Mesothelial cell of epicardium (in vitro differentiated cells): ENCODE results near the gene HYDIN. TPM values are rescaled to one million over a fixed set of nuclear protein-coding genes. Genes with fewer than 3 reads are reported as not detected.

Experiments
- DNase-seq, 2 experiments: peaks; one replicate each; pipeline ENCODE4 v3.0.0; 2021; ENCODE audit warnings: low spot score in 2 of 2; ENCODE audit not compliant: unreplicated experiment in 2 of 2
- H3K27ac Mint-ChIP-seq: 2 replicates; pipeline ENCODE4 v1.8.0; 2021; ENCODE audit warnings: mixed read lengths
- H3K27me3 Mint-ChIP-seq: 2 replicates; pipeline ENCODE4 v1.8.0; 2021; ENCODE audit warnings: low read depth, mixed read lengths
- H3K36me3 Mint-ChIP-seq: 2 replicates; pipeline ENCODE4 v1.8.0; 2021; ENCODE audit warnings: mixed read lengths
- H3K4me1 Mint-ChIP-seq: 2 replicates; pipeline ENCODE4 v1.8.0; 2021; ENCODE audit warnings: mixed read lengths
- H3K4me3 Mint-ChIP-seq: 2 replicates; pipeline ENCODE4 v1.8.0; 2021; ENCODE audit warnings: mild to moderate bottlenecking, moderate library complexity, mixed read lengths
- H3K9me3 Mint-ChIP-seq: 2 replicates; pipeline ENCODE4 v1.8.0; 2021; ENCODE audit warnings: mixed read lengths
- total RNA-seq: library from RNA; stranded (reverse); gene quantifications from 3 replicates; pipeline ENCODE4 v1.2.1, GENCODE V29; 2021
- TF ChIP-seq, protein P1 (sequence below): fragments of 200-600 bp; sonication (generic); IDR thresholded peaks from one replicate; pipeline ENCODE4 v1.5.0; 2021; ENCODE audit warnings: antibody characterized with exemption; ENCODE audit not compliant: unreplicated experiment

Gene HYDIN
- total RNA-seq, 1 donor from 2014 or later: 0.72 TPM

GRCh38 chr16:70778901-70779309 lies 451.6 kb downstream of the HYDIN start:
- peak in 1 of 2 experiments; percentile 68 for DNase-seq
- no peak overlapping the region for H3K4me3 Mint-ChIP-seq
- H3K9me3 Mint-ChIP-seq: peaks cover 3% of the 10 kb centered on the region
- H3K36me3 Mint-ChIP-seq: peaks cover 37% of the 10 kb centered on the region
- peaks cover 4% of the 10 kb centered on the region for H3K4me1 Mint-ChIP-seq
- TF ChIP-seq, protein P1, sequence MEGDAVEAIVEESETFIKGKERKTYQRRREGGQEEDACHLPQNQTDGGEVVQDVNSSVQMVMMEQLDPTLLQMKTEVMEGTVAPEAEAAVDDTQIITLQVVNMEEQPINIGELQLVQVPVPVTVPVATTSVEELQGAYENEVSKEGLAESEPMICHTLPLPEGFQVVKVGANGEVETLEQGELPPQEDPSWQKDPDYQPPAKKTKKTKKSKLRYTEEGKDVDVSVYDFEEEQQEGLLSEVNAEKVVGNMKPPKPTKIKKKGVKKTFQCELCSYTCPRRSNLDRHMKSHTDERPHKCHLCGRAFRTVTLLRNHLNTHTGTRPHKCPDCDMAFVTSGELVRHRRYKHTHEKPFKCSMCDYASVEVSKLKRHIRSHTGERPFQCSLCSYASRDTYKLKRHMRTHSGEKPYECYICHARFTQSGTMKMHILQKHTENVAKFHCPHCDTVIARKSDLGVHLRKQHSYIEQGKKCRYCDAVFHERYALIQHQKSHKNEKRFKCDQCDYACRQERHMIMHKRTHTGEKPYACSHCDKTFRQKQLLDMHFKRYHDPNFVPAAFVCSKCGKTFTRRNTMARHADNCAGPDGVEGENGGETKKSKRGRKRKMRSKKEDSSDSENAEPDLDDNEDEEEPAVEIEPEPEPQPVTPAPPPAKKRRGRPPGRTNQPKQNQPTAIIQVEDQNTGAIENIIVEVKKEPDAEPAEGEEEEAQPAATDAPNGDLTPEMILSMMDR: no peak
- no peaks in the 10 kb centered on the region for H3K27me3 Mint-ChIP-seq
- peak overlapping the region; percentile 60 for H3K27ac Mint-ChIP-seq

DNA sequence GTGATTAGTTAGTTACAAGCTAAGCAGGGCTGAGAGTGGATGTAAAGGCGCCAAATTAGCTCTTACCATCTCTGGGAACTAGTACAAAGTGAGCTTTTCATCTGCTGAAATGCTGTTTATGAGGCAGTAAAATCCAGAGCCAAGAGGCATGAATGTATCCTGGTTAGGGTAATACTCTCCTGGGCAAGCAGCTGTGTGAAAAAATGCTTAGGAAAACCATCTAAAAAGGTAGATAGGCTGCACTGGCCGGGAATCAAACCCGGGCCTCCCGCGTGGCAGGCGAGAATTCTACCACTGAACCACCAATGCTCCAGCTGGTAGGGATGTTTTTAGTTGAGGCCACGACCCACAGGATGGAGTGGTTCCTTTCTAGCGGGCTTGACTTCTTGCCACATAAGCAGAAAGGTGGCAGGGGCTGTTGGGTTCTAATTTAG lies 452.5 kb downstream of the HYDIN start:
- Mint-ChIP-seq H3K27ac (no peak overlapping the region), H3K4me3 (no peak overlapping the region), H3K36me3 (peaks cover 39% of the 10 kb centered on the region)

GRCh38 chr16:70777496-70777895 lies 453.0 kb downstream of the HYDIN start:
- peaks cover 38% of the 10 kb centered on the region for H3K36me3 Mint-ChIP-seq
- no peaks in the 10 kb centered on the region for H3K27me3 Mint-ChIP-seq
- no peak overlapping the region for H3K27ac Mint-ChIP-seq
- H3K9me3 Mint-ChIP-seq: peaks cover 3% of the 10 kb centered on the region
- TF ChIP-seq, protein P1: no peak
- no peak overlapping the region for H3K4me3 Mint-ChIP-seq
- no peak for DNase-seq
- peaks cover 4% of the 10 kb centered on the region for H3K4me1 Mint-ChIP-seq

More for the DNA sequence above, 452.5 kb downstream of the HYDIN start:
- DNase-seq: no peak
- no peaks in the 10 kb centered on the region for H3K27me3 Mint-ChIP-seq
- TF ChIP-seq, protein P1: no peak
- peaks cover 3% of the 10 kb centered on the region for H3K9me3 Mint-ChIP-seq
- H3K4me1 Mint-ChIP-seq: peaks cover 4% of the 10 kb centered on the region

GRCh38 chr16:70775399-70775798 lies 455.1 kb downstream of the HYDIN start:
- no peaks in the 10 kb centered on the region for H3K27me3 Mint-ChIP-seq
- no peak for DNase-seq
- TF ChIP-seq, protein P1: no peak

DNA sequence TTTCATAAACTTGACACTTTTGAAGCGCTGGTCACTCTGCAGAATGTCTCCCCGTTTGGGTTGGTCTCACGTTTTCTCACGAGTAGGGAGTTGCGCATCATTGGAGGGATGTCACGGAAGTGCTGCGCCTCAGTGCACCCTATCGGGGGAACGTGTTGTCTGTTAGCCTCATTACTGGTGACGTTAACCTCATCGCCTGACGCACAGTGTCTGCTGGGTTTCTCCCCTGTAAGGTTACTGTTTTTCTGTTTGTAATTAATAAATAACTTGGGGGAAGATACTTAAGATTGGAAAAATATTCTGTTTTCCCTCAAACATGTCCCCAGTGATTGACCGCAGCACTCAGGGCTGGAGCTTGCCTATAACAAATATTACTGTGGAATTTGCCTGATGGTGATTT lies 456.3 kb downstream of the HYDIN start:
- Mint-ChIP-seq H3K27ac (no peak overlapping the region), H3K4me1 (peaks cover 4% of the 10 kb centered on the region), H3K36me3 (peaks cover 19% of the 10 kb centered on the region), H3K27me3 (no peaks in the 10 kb centered on the region), H3K9me3 (no peaks in the 10 kb centered on the region), H3K4me3 (no peak overlapping the region)
- TF ChIP-seq, protein P1: no peak
- no peak for DNase-seq

More at GRCh38 chr16:70775399-70775798, 455.1 kb downstream of the HYDIN start:
- Mint-ChIP-seq H3K4me3 (no peak overlapping the region), H3K9me3 (no peaks in the 10 kb centered on the region), H3K36me3 (peaks cover 17% of the 10 kb centered on the region), H3K27ac (no peak overlapping the region), H3K4me1 (peaks cover 4% of the 10 kb centered on the region)

DNA sequence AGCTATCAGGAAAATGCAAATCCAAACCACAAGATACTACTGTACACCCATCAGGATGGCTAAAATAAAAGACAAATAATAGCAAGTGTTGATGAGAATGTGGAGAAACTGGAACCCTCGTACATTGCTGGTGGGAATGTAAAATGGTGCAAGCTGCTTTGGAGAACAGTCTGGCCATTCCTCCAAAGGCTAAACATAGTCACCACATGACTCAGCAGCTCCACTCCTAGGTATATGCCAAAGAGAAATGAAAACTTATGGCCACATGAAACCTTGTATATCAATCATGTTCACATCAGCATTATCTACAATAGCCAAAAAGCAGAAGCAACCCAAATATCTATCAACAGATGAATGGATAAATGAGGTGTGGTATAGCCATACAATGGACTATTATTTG lies 458.0 kb downstream of the HYDIN start:
- H3K4me1 Mint-ChIP-seq: no peaks in the 10 kb centered on the region
- DNase-seq: no peak
- H3K27me3 Mint-ChIP-seq: no peaks in the 10 kb centered on the region
- no peaks in the 10 kb centered on the region for H3K9me3 Mint-ChIP-seq
- peaks cover 17% of the 10 kb centered on the region for H3K36me3 Mint-ChIP-seq
- TF ChIP-seq, protein P1: no peak
- H3K4me3 Mint-ChIP-seq: no peak overlapping the region
- no peak overlapping the region for H3K27ac Mint-ChIP-seq
